HG02852 (cell line): ENCODE measurements around the gene XPNPEP1.

Source experiments
- ATAC-seq: cut with Tn5 transposase; IDR thresholded peaks from one replicate; pipeline ENCODE4 v1.9.1; 2021; ENCODE audit warnings: mild to moderate bottlenecking, moderate library complexity; ENCODE audit not compliant: unreplicated experiment

The XPNPEP1 gene

GRCh38 chr10:109820620-109821405 is 102.5 kb downstream of the XPNPEP1 start:
- ATAC-seq, result no peak

DNA sequence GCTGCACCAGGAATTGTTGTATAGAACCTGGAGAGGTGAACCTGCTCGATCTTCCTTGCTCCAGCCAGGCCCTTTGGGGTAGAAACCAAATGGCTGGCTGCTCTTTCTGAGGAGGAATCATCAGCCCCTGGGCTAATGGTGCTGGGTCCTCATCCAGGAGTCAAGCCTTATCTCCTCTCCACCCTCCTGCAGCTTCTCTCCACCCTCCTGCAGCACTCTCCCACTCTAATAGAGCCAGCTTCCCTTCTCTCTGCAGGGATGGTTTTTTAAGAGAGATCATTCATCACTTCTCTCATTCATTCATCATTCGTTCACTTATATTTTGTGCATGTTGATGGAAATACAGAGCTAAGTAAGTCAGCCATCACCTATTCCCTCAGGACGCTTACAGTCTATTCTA is 103.5 kb downstream of the XPNPEP1 start:
- ATAC-seq, result no peak
